ENCODE data around the gene PRIM2. TPM values are rescaled to one million over a fixed set of nuclear protein-coding genes. Genes with fewer than 3 reads are reported as not detected.
"Not testable (repeated sequence)": the region's sequence is repeated elsewhere in the genome, so short reads cannot be mapped to it uniquely, and the experiment has no call there.

Gene PRIM2
- polyA plus RNA-seq, 1 donor (not counting 4 experiments of a cell fraction or from before 2014, with no cell fraction given), result 12.8 TPM

DNA sequence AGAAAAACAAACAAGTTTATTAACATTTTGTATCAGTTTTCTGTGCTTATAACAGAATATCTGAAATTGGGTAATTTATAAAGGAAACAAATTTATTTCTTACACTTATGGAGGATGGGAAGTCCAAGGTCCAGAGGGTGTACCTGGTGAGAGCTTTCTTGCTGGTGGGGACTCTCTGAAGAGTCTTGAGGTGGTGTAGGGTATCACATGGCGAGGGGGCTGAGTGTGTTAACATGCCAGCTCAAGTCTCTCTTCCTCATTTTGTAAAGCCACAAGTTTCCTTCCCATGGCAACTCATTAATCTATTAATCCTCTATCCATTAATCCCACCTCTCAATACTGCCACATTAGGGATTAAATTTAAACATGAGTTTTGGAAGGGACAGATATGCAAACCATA lies 212.3 kb downstream of the PRIM2 start:
- H3K27ac ChIP-seq (ENCODE audit: control insufficient read depth, insufficient read depth, low read length); H3K27me3 ChIP-seq (ENCODE audit: control insufficient read depth, extremely low read depth, insufficient read depth, low read length); H3K9ac ChIP-seq (ENCODE audit: control insufficient read depth, extremely low read depth, insufficient read depth, low read length); DNase-seq (ENCODE audit: low read depth, low spot score); H3K79me2 ChIP-seq (ENCODE audit: control insufficient read depth, insufficient read depth, low read length); H3K9me1 ChIP-seq (ENCODE audit: control insufficient read depth, extremely low read depth, insufficient read depth, low read length); H3K4me1 ChIP-seq (ENCODE audit: control insufficient read depth, extremely low read depth, insufficient read depth, low read length); H3K36me3 ChIP-seq (ENCODE audit: control insufficient read depth in 2 of 2, extremely low read depth in 1 of 2, insufficient read depth in 2 of 2, low read length in 2 of 2); FAIRE-seq; dilution Hi-C loops (cut with MboI; ENCODE audit: extremely low pct_ligation_motif_present, low sequenced_read_pairs); H2AFZ ChIP-seq (ENCODE audit: control insufficient read depth, low read length); H3K4me2 ChIP-seq (ENCODE audit: control insufficient read depth, extremely low read depth, insufficient read depth, low read depth, low read length); H3K9me3 ChIP-seq (ENCODE audit: control insufficient read depth, low read depth, low read length); H4K20me1 ChIP-seq (ENCODE audit: control insufficient read depth, extremely low read depth, insufficient read depth, low read length); H3K4me3 ChIP-seq (ENCODE audit: control insufficient read depth in 2 of 3, extremely low read depth in 1 of 3, insufficient read depth in 2 of 3, low read depth in 1 of 3, low read length in 3 of 3): not testable (repeated sequence)

DNA sequence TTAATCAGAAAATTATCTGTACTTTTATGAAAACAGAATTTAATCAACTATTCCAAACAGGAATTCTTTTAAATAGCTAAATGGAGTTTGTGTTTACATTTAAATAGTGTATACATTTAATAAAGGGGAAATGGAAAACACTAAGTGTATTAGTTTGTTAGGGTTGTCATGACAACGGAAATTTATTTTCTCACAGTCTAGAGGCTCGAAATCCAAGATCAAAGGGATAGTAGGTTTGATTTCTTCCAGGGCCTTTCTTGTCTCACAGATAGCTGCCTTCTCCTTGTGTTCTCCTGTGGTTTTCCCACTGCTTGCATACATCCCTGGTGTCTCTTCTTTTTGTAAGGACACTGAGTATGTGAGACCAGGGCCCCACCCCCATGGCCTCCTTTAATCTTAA lies 215.2 kb downstream of the PRIM2 start:
- dilution Hi-C loops (cut with MboI; ENCODE audit: extremely low pct_ligation_motif_present, low sequenced_read_pairs); FAIRE-seq: not testable (repeated sequence)

DNA sequence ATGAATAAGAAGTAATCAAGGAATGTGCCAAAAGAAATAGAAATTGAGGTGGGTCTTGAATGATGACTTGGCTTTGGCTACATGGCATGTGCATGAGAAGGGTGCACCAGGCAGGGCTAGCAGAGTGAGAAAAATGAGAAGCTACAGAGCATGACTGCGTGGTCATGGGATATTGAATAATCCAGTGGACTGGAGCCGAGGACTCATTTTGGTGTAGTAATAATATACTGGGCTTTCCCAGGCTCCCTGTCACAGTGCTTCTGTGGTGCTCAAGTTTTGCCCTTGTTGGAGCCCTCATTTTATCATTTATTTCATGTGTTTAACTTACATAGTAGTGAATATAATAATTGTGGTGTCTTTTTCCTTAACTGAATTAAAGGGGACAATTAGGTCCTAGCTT lies 217.7 kb downstream of the PRIM2 start:
- H3K9me1 ChIP-seq (ENCODE audit: control insufficient read depth, extremely low read depth, insufficient read depth, low read length); FAIRE-seq; H3K27me3 ChIP-seq (ENCODE audit: control insufficient read depth, extremely low read depth, insufficient read depth, low read length); H4K20me1 ChIP-seq (ENCODE audit: control insufficient read depth, extremely low read depth, insufficient read depth, low read length); H3K9ac ChIP-seq (ENCODE audit: control insufficient read depth, extremely low read depth, insufficient read depth, low read length); dilution Hi-C loops (cut with MboI; ENCODE audit: extremely low pct_ligation_motif_present, low sequenced_read_pairs); H3K4me3 ChIP-seq (ENCODE audit: control insufficient read depth in 2 of 3, extremely low read depth in 1 of 3, insufficient read depth in 2 of 3, low read depth in 1 of 3, low read length in 3 of 3); H3K79me2 ChIP-seq (ENCODE audit: control insufficient read depth, insufficient read depth, low read length); H3K36me3 ChIP-seq (ENCODE audit: control insufficient read depth in 2 of 2, extremely low read depth in 1 of 2, insufficient read depth in 2 of 2, low read length in 2 of 2); H3K9me3 ChIP-seq (ENCODE audit: control insufficient read depth, low read depth, low read length); H3K4me1 ChIP-seq (ENCODE audit: control insufficient read depth, extremely low read depth, insufficient read depth, low read length); DNase-seq (ENCODE audit: low read depth, low spot score); H3K27ac ChIP-seq (ENCODE audit: control insufficient read depth, insufficient read depth, low read length); H2AFZ ChIP-seq (ENCODE audit: control insufficient read depth, low read length); H3K4me2 ChIP-seq (ENCODE audit: control insufficient read depth, extremely low read depth, insufficient read depth, low read depth, low read length): not testable (repeated sequence)

More for the DNA sequence above, 215.2 kb downstream of the PRIM2 start:
- H4K20me1 ChIP-seq (ENCODE audit: control insufficient read depth, extremely low read depth, insufficient read depth, low read length); H3K9ac ChIP-seq (ENCODE audit: control insufficient read depth, extremely low read depth, insufficient read depth, low read length); H3K4me3 ChIP-seq (ENCODE audit: control insufficient read depth in 2 of 3, extremely low read depth in 1 of 3, insufficient read depth in 2 of 3, low read depth in 1 of 3, low read length in 3 of 3); H3K79me2 ChIP-seq (ENCODE audit: control insufficient read depth, insufficient read depth, low read length); H3K9me3 ChIP-seq (ENCODE audit: control insufficient read depth, low read depth, low read length); H3K36me3 ChIP-seq (ENCODE audit: control insufficient read depth in 2 of 2, extremely low read depth in 1 of 2, insufficient read depth in 2 of 2, low read length in 2 of 2); H3K4me1 ChIP-seq (ENCODE audit: control insufficient read depth, extremely low read depth, insufficient read depth, low read length); H3K27ac ChIP-seq (ENCODE audit: control insufficient read depth, insufficient read depth, low read length); H3K4me2 ChIP-seq (ENCODE audit: control insufficient read depth, extremely low read depth, insufficient read depth, low read depth, low read length); H2AFZ ChIP-seq (ENCODE audit: control insufficient read depth, low read length); H3K9me1 ChIP-seq (ENCODE audit: control insufficient read depth, extremely low read depth, insufficient read depth, low read length); H3K27me3 ChIP-seq (ENCODE audit: control insufficient read depth, extremely low read depth, insufficient read depth, low read length); DNase-seq (ENCODE audit: low read depth, low spot score): not testable (repeated sequence)

Measured in keratinocyte (primary cell).